ENCODE measurements around the gene FLNB. TPM values are rescaled to one million over a fixed set of nuclear protein-coding genes. Genes with fewer than 3 reads are reported as not detected.

The FLNB gene
- total RNA-seq, 2 experiments from 2014 or later = 39.7 to 42.1 TPM

- Mint-ChIP-seq H3K4me1 (ENCODE audit: low read depth) (peaks cover 35% of the 10 kb centered on the region), H3K27ac (peak overlapping the region; percentile 40), H3K27me3 (no peaks in the 10 kb centered on the region), H3K9me3 (no peaks in the 10 kb centered on the region), H3K36me3 (ENCODE audit: low read depth) (peaks cover 89% of the 10 kb centered on the region), H3K4me3 (no peak overlapping the region)
- no peak overlapping the region for H3K27ac ChIP-seq (ENCODE audit: low read depth in 1 of 2, low read length in 2 of 2)
- peaks cover 18% of the 10 kb centered on the region for H3K4me1 ChIP-seq (ENCODE audit: insufficient read depth, low read length)
- H3K27me3 ChIP-seq (ENCODE audit: control insufficient read depth in 1 of 2, insufficient read depth in 2 of 2, low read length in 2 of 2) = no peaks in the 10 kb centered on the region
- TF ChIP-seq CTCF (IDR thresholded peaks at IDR 0.05) = no peak
- intact Hi-C loops (cut with DNase I, micrococcal nuclease) = no loop called here
- H3K9me3 ChIP-seq (ENCODE audit: control insufficient read depth in 1 of 2, insufficient read depth in 1 of 2, low read length in 2 of 2) = no peaks in the 10 kb centered on the region
- DNase-seq (peak in 2 of 14 experiments; percentile 34 to 42), ATAC-seq (ENCODE audit: poor library complexity) (no peak)
- ChIA-PET POLR2A (interaction anchor here (1.0 kb wide), 1 partner anchor 76 kb away, joined by 4 read pairs; no protein-coding TSS in a partner anchor), CTCF (no interaction called here)
- H3K4me3 ChIP-seq (ENCODE audit: low read length) = no peak overlapping the region
- peaks cover 36% of the 10 kb centered on the region for H3K36me3 ChIP-seq (ENCODE audit: insufficient read depth, low read length)
These were observed 103.4 kb downstream of the FLNB start for GRCh38 chr3:58111513-58112184.

- TF ChIP-seq CTCF (IDR thresholded peaks at IDR 0.05) = no peak
- Histone ChIP-seq H3K27ac (ENCODE audit: low read depth in 1 of 2, low read length in 2 of 2) (no peak overlapping the region), H3K4me3 (ENCODE audit: low read length) (no peak overlapping the region), H3K4me1 (ENCODE audit: insufficient read depth, low read length) (peaks cover 23% of the 10 kb centered on the region), H3K36me3 (ENCODE audit: insufficient read depth, low read length) (peaks cover 34% of the 10 kb centered on the region), H3K9me3 (ENCODE audit: control insufficient read depth in 1 of 2, insufficient read depth in 1 of 2, low read length in 2 of 2) (no peaks in the 10 kb centered on the region), H3K27me3 (ENCODE audit: control insufficient read depth in 1 of 2, insufficient read depth in 2 of 2, low read length in 2 of 2) (no peaks in the 10 kb centered on the region)
- Mint-ChIP-seq H3K27me3 (no peaks in the 10 kb centered on the region), H3K4me3 (no peak overlapping the region), H3K27ac (no peak overlapping the region), H3K9me3 (no peaks in the 10 kb centered on the region), H3K4me1 (ENCODE audit: low read depth) (peaks cover 40% of the 10 kb centered on the region), H3K36me3 (ENCODE audit: low read depth) (peaks cover 89% of the 10 kb centered on the region)
- ATAC-seq (ENCODE audit: poor library complexity) (no peak), DNase-seq (no peak)
- ChIA-PET POLR2A (no interaction called here), CTCF (no interaction called here)
- intact Hi-C loops (cut with DNase I, micrococcal nuclease) = no loop called here
These were observed 103.9 kb downstream of the FLNB start for GRCh38 chr3:58112185-58112535.

GRCh38 chr3:58115175-58115574, 107.0 kb downstream of the FLNB start:
- TF ChIP-seq CTCF (IDR thresholded peaks at IDR 0.05) = no peak
- no peaks in the 10 kb centered on the region for H3K27me3 Mint-ChIP-seq
- Histone ChIP-seq H3K4me3 (ENCODE audit: low read length) (no peak overlapping the region), H3K4me1 (ENCODE audit: insufficient read depth, low read length) (peaks cover 23% of the 10 kb centered on the region), H3K27ac (ENCODE audit: low read depth in 1 of 2, low read length in 2 of 2) (no peak overlapping the region), H3K27me3 (ENCODE audit: control insufficient read depth in 1 of 2, insufficient read depth in 2 of 2, low read length in 2 of 2) (no peaks in the 10 kb centered on the region), H3K36me3 (ENCODE audit: insufficient read depth, low read length) (peaks cover 39% of the 10 kb centered on the region), H3K9me3 (ENCODE audit: control insufficient read depth in 1 of 2, insufficient read depth in 1 of 2, low read length in 2 of 2) (no peaks in the 10 kb centered on the region)
- no peaks in the 10 kb centered on the region for H3K9me3 Mint-ChIP-seq
- peaks cover 86% of the 10 kb centered on the region for H3K36me3 Mint-ChIP-seq (ENCODE audit: low read depth)
- ATAC-seq (ENCODE audit: poor library complexity) (no peak), DNase-seq (no peak)
- no peak overlapping the region for H3K4me3 Mint-ChIP-seq
- peaks cover 43% of the 10 kb centered on the region for H3K4me1 Mint-ChIP-seq (ENCODE audit: low read depth)
- ChIA-PET POLR2A (interaction anchor here (1.0 to 2.0 kb wide), 2 partner anchors 33 to 106 kb away, joined by 7 to 11 read pairs; partner anchors contain the start of gene FLNB), CTCF (no interaction called here)
- intact Hi-C loops (cut with DNase I, micrococcal nuclease) = loop anchor here in 1 of 2 experiments (5.0 kb wide), 1 partner anchor 108 kb away; the partner anchor contains the start of gene FLNB
- H3K27ac Mint-ChIP-seq = peak overlapping the region; percentile 85
